Glutamatergic neuron (in vitro differentiated cells): Measurements from ENCODE around the gene NPIPA3. TPM values are rescaled to one million over a fixed set of nuclear protein-coding genes. Genes with fewer than 3 reads are reported as not detected.
"Not testable (repeated sequence)": the region's sequence is repeated elsewhere in the genome, so short reads cannot be mapped to it uniquely, and the experiment has no call there.

Experiments used
- DNase-seq: peaks from one replicate; pipeline ENCODE4 v3.0.0; 2022
- H3K27ac Mint-ChIP-seq: one replicate; pipeline ENCODE4 v1.8.0; 2020; ENCODE audit warnings: mild to moderate bottlenecking, mixed read lengths, inconsistent platforms; ENCODE audit not compliant: unreplicated experiment
- H3K27me3 Mint-ChIP-seq: one replicate; pipeline ENCODE4 v1.8.0; 2020; ENCODE audit warnings: mild to moderate bottlenecking, moderate library complexity, mixed read lengths, inconsistent platforms; ENCODE audit not compliant: unreplicated experiment
- H3K36me3 Mint-ChIP-seq: one replicate; pipeline ENCODE4 v1.8.0; 2020; ENCODE audit warnings: mild to moderate bottlenecking, mixed read lengths, inconsistent platforms; ENCODE audit not compliant: unreplicated experiment
- H3K4me1 Mint-ChIP-seq: one replicate; pipeline ENCODE4 v1.8.0; 2020; ENCODE audit warnings: mild to moderate bottlenecking, low read depth, mixed read lengths, inconsistent platforms; ENCODE audit not compliant: unreplicated experiment
- H3K4me3 Mint-ChIP-seq: one replicate; pipeline ENCODE4 v1.8.0; 2020; ENCODE audit warnings: mild to moderate bottlenecking, mixed read lengths, inconsistent platforms; ENCODE audit not compliant: unreplicated experiment
- H3K9me3 Mint-ChIP-seq: one replicate; pipeline ENCODE4 v1.8.0; 2020; ENCODE audit warnings: mild to moderate bottlenecking, moderate library complexity, mixed read lengths, inconsistent platforms; ENCODE audit not compliant: unreplicated experiment
- total RNA-seq: library from RNA; stranded (reverse); fragmentation: NEBNext Ultra II Directional; extraction: Animal tissue kit (Norgen Biotek cat#: 25700); gene quantifications from one replicate; pipeline ENCODE4 v1.2.1, GENCODE V29; 2021; ENCODE audit not compliant: unreplicated experiment
- TF ChIP-seq, protein P1 (sequence below): fragments of 200-600 bp; sonication (generic); IDR thresholded peaks from one replicate; pipeline ENCODE4 v1.5.0; 2021; ENCODE audit not compliant: partially characterized antibody, unreplicated experiment

NPIPA3 gene
- total RNA-seq, 1 donor from 2014 or later, result 3.3 TPM

DNA sequence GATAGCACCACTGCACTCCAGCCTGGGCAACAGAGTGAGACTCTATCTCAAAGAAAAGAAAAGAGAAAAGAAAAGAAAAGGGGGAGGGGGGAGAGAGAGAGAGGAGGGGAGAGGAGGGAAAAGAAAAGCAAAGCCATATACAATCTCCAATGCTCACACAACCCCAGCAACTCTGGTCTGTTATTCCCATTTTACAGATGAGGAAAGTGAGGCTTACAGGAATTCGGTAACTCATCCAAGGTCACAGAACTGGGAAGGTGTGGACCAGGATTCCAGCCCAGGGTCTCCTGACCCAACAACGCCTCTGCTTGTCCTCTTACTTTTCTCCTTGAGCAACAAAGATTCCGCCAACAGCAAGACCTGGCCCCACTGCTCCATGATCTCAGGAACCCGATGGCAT, 22.1 kb upstream of the NPIPA3 start:
- no peak overlapping the region for H3K4me3 Mint-ChIP-seq
- DNase-seq, result no peak
- TF ChIP-seq, protein P1, sequence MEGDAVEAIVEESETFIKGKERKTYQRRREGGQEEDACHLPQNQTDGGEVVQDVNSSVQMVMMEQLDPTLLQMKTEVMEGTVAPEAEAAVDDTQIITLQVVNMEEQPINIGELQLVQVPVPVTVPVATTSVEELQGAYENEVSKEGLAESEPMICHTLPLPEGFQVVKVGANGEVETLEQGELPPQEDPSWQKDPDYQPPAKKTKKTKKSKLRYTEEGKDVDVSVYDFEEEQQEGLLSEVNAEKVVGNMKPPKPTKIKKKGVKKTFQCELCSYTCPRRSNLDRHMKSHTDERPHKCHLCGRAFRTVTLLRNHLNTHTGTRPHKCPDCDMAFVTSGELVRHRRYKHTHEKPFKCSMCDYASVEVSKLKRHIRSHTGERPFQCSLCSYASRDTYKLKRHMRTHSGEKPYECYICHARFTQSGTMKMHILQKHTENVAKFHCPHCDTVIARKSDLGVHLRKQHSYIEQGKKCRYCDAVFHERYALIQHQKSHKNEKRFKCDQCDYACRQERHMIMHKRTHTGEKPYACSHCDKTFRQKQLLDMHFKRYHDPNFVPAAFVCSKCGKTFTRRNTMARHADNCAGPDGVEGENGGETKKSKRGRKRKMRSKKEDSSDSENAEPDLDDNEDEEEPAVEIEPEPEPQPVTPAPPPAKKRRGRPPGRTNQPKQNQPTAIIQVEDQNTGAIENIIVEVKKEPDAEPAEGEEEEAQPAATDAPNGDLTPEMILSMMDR, result no peak
- H3K4me1 Mint-ChIP-seq, result no peaks in the 10 kb centered on the region
- no peaks in the 10 kb centered on the region for H3K9me3 Mint-ChIP-seq
- H3K27ac Mint-ChIP-seq, result no peak overlapping the region
- peaks cover 9% of the 10 kb centered on the region for H3K36me3 Mint-ChIP-seq
- H3K27me3 Mint-ChIP-seq, result peaks cover 2% of the 10 kb centered on the region

- Mint-ChIP-seq H3K27me3 (peaks cover 2% of the 10 kb centered on the region), H3K9me3 (no peaks in the 10 kb centered on the region)
These were observed 21.1 kb upstream of the NPIPA3 start for GRCh38 chr16:14682121-14682520.

GRCh38 chr16:14685870-14686793, 17.1 kb upstream of the NPIPA3 start:
- not testable (repeated sequence) for H3K36me3 Mint-ChIP-seq

More at GRCh38 chr16:14682121-14682520, 21.1 kb upstream of the NPIPA3 start:
- no peaks in the 10 kb centered on the region for H3K4me1 Mint-ChIP-seq
- TF ChIP-seq, protein P1, result no peak
- H3K4me3 Mint-ChIP-seq, result no peak overlapping the region
- no peak for DNase-seq
- H3K27ac Mint-ChIP-seq, result no peak overlapping the region
- H3K36me3 Mint-ChIP-seq, result peaks cover 9% of the 10 kb centered on the region

GRCh38 chr16:14694129-14694528, 9.1 kb upstream of the NPIPA3 start, which contains the start of gene PLA2G10:
Gene PLA2G10, minus strand, starts transcription at chr16:14694308. Its CDS starts 79 bp downstream, at chr16:14694229.
- H3K9me3 Mint-ChIP-seq, H3K4me1 Mint-ChIP-seq, H3K4me3 Mint-ChIP-seq, H3K27me3 Mint-ChIP-seq, DNase-seq, H3K27ac Mint-ChIP-seq, H3K36me3 Mint-ChIP-seq: not testable (repeated sequence)

More at GRCh38 chr16:14685870-14686793, 17.1 kb upstream of the NPIPA3 start:
- H3K27ac Mint-ChIP-seq, H3K27me3 Mint-ChIP-seq, DNase-seq, H3K4me3 Mint-ChIP-seq, H3K4me1 Mint-ChIP-seq, H3K9me3 Mint-ChIP-seq: not testable (repeated sequence)

DNA sequence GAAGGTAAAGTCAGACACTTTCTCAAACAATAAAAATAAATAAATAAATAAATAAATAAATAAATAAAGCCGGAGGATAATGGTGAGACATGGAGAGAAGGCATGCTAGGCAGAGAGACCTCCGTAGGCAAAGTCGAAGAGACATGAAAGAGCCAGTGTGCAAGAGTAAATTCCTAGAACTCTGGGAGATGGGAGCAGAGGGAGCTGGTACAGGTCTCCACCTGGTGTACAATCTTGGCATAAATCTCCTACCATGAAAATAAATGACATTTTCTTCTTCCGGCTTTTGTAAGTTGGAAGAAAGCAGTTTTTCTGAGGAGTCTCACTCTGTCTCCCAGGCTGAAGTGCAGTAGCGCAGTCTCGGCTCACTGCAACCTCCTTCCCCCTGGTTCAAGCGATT, 1.4 kb upstream of the NPIPA3 start:
- not testable (repeated sequence) for H3K9me3 Mint-ChIP-seq, H3K27me3 Mint-ChIP-seq, H3K36me3 Mint-ChIP-seq, H3K4me3 Mint-ChIP-seq, H3K4me1 Mint-ChIP-seq, DNase-seq, H3K27ac Mint-ChIP-seq

- H3K9me3 Mint-ChIP-seq, H3K4me3 Mint-ChIP-seq, H3K27ac Mint-ChIP-seq, H3K27me3 Mint-ChIP-seq, DNase-seq, H3K36me3 Mint-ChIP-seq, H3K4me1 Mint-ChIP-seq: not testable (repeated sequence)
These were observed 539 bp upstream of the NPIPA3 start for GRCh38 chr16:14702672-14703071.

DNA sequence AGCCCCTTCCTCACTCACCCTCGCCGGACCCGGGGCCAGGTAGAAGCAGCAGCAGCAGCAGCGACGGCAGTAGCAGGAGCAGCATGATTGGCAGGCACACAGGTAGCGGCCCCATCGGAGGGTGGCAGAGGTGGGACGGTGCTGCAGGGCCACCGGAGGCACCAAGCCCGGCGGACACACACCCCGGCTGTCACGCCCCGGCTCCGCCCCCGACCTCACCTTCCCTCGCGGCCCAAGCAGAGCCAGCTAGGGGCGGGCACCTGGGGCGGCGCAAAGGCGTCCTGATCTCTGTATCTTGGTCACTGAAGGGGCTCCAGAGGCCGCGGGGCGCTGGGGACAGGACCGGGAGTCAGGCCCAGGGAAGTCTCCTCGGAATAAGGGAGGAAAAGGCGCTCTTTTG, 30.0 kb downstream of the NPIPA3 start:
- not testable (repeated sequence) for H3K9me3 Mint-ChIP-seq, H3K27me3 Mint-ChIP-seq, DNase-seq, H3K36me3 Mint-ChIP-seq, H3K27ac Mint-ChIP-seq, H3K4me3 Mint-ChIP-seq, H3K4me1 Mint-ChIP-seq

DNA sequence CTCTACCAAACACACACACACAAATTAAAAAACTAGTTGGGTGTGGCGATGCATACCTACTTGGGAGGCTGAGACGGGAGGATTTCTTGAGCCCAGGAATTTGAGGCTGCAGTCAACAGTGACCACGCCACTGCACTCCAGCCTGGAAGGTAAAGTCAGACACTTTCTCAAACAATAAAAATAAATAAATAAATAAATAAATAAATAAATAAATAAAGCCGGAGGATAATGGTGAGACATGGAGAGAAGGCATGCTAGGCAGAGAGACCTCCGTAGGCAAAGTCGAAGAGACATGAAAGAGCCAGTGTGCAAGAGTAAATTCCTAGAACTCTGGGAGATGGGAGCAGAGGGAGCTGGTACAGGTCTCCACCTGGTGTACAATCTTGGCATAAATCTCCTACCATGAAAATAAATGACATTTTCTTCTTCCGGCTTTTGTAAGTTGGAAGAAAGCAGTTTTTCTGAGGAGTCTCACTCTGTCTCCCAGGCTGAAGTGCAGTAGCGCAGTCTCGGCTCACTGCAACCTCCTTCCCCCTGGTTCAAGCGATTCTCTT, 37.7 kb downstream of the NPIPA3 start:
- not testable (repeated sequence) for H3K9me3 Mint-ChIP-seq, H3K36me3 Mint-ChIP-seq, H3K4me1 Mint-ChIP-seq, DNase-seq, H3K27me3 Mint-ChIP-seq, H3K4me3 Mint-ChIP-seq, H3K27ac Mint-ChIP-seq

GRCh38 chr16:14741794-14742193, 38.6 kb downstream of the NPIPA3 start:
- not testable (repeated sequence) for H3K36me3 Mint-ChIP-seq, H3K27me3 Mint-ChIP-seq, H3K4me1 Mint-ChIP-seq, H3K9me3 Mint-ChIP-seq, DNase-seq, H3K27ac Mint-ChIP-seq, H3K4me3 Mint-ChIP-seq
